Lung (tissue), 12 donors: ENCODE results near the gene ERICH4. TPM values are rescaled to one million over a fixed set of nuclear protein-coding genes. Genes with fewer than 3 reads are reported as not detected.
"Not testable (repeated sequence)": the region's sequence is repeated elsewhere in the genome, so short reads cannot be mapped to it uniquely, and the experiment has no call there.

Source experiments
- ATAC-seq: fragments of 200-7000 bp; cut with Tn5 transposase; one replicate; pipeline ENCODE4 v1.9.1; 2020; ENCODE audit warnings: moderate number of reproducible peaks; ENCODE audit not compliant: insufficient read depth, low FRiP score
- DNase-seq, 3 donors: peaks; one replicate each; pipeline ENCODE4 v3.0.0-alpha.2; 2013 to 2017
- H3K27ac ChIP-seq, 2 donors: one replicate each; pipeline ENCODE4 v1.5.1; 2013; ENCODE audit warnings: mild to moderate bottlenecking in 2 of 2, moderate library complexity in 2 of 2, control low read depth in 1 of 2, inconsistent platforms in 1 of 2, low read depth in 1 of 2, low read length in 1 of 2
- H3K27me3 ChIP-seq, 3 donors: one replicate each; pipeline ENCODE4 v1.5.1; 2013; ENCODE audit warnings: low read length in 2 of 3; ENCODE audit not compliant: control insufficient read depth in 3 of 3, insufficient read depth in 3 of 3
- H3K36me3 ChIP-seq, 4 donors: one replicate each; pipeline ENCODE4 v1.5.1; 2013; ENCODE audit warnings: low read length in 4 of 4, mild to moderate bottlenecking in 1 of 4, moderate library complexity in 1 of 4; ENCODE audit not compliant: control insufficient read depth in 4 of 4, insufficient read depth in 4 of 4
- H3K4me1 ChIP-seq, 5 donors: one replicate each; pipeline ENCODE4 v1.5.1; 2013; ENCODE audit warnings: low read length in 5 of 5, mild to moderate bottlenecking in 2 of 5, moderate library complexity in 1 of 5; ENCODE audit not compliant: control insufficient read depth in 5 of 5, insufficient read depth in 5 of 5
- H3K4me3 ChIP-seq: one replicate; pipeline ENCODE4 v1.5.1; 2013; ENCODE audit warnings: mild to moderate bottlenecking, control low read depth, moderate library complexity
- H3K9ac ChIP-seq, 2 donors: one replicate each; pipeline ENCODE4 v1.5.1; 2013; ENCODE audit warnings: low read length in 2 of 2, control low read depth in 1 of 2; ENCODE audit not compliant: insufficient read depth in 1 of 2
- H3K9me3 ChIP-seq, 4 donors: one replicate each; pipeline ENCODE4 v1.5.1; 2013; ENCODE audit warnings: low read length in 3 of 4, mild to moderate bottlenecking in 1 of 4, moderate library complexity in 1 of 4; ENCODE audit not compliant: control insufficient read depth in 4 of 4, insufficient read depth in 3 of 4
- WGBS, 2 donors: extraction: QIAGEN DNeasy Blood & Tissue Kit; methylation state at CpG; one replicate each; pipeline ENCODE4 v1.1.7; 2013; 5-methylcytosine and 5-hydroxymethylcytosine counted together
- polyA plus RNA-seq, 2 donors: library from polyadenylated mRNA; stranded (reverse); fragments of 200-250 nt; gene quantifications; one replicate each; pipeline ENCODE4 v1.2.1, GENCODE V29; 2013
- total RNA-seq, 2 donors: library from RNA; depleted of rRNA in 1 of 2; stranded (reverse); fragments of >200 nt in 1 of 2; gene quantifications; one replicate each; pipeline ENCODE4 v1.2.1, GENCODE V29; 2014 to 2021
- TF ChIP-seq, protein P1 (sequence below): IDR thresholded peaks from 2 replicates; pipeline ENCODE4 v1.5.1; 2012; ENCODE audit warnings: mild to moderate bottlenecking; ENCODE audit errors: control extremely low read depth, extremely low read depth
- donor health status: control.
- donor health status: control.
- donor health status: Bipolar disorder and iron deficiency.
- donor health status: healthy.
- donor health status: DM: yes; HTN: yes; CAD: no.

ERICH4 gene
- total and polyA plus RNA-seq, 4 donors = 0.16 TPM; not detected in 3

GRCh38 chr19:41434450-41434849, 8.5 kb upstream of the ERICH4 start:
- Histone ChIP-seq H3K4me3 (no peak overlapping the region), H3K4me1 (peaks cover 0 to 8% (median 0%) of the 10 kb centered on the region in 5 donors), H3K27ac (no peak overlapping the region), H3K36me3 (peaks cover 0 to 30% (median 22%) of the 10 kb centered on the region in 4 donors), H3K9ac (no peak overlapping the region), H3K27me3 (no peaks in the 10 kb centered on the region), H3K9me3 (peaks cover 0 to 3% (median 0%) of the 10 kb centered on the region in 4 donors)
- DNase-seq (no peak), ATAC-seq (no peak)
- TF ChIP-seq, protein P1, sequence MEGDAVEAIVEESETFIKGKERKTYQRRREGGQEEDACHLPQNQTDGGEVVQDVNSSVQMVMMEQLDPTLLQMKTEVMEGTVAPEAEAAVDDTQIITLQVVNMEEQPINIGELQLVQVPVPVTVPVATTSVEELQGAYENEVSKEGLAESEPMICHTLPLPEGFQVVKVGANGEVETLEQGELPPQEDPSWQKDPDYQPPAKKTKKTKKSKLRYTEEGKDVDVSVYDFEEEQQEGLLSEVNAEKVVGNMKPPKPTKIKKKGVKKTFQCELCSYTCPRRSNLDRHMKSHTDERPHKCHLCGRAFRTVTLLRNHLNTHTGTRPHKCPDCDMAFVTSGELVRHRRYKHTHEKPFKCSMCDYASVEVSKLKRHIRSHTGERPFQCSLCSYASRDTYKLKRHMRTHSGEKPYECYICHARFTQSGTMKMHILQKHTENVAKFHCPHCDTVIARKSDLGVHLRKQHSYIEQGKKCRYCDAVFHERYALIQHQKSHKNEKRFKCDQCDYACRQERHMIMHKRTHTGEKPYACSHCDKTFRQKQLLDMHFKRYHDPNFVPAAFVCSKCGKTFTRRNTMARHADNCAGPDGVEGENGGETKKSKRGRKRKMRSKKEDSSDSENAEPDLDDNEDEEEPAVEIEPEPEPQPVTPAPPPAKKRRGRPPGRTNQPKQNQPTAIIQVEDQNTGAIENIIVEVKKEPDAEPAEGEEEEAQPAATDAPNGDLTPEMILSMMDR = no peak
- WGBS, 2 donors = 58 to 77% methylated on average over 5 of the region's 5 CpGs

DNA sequence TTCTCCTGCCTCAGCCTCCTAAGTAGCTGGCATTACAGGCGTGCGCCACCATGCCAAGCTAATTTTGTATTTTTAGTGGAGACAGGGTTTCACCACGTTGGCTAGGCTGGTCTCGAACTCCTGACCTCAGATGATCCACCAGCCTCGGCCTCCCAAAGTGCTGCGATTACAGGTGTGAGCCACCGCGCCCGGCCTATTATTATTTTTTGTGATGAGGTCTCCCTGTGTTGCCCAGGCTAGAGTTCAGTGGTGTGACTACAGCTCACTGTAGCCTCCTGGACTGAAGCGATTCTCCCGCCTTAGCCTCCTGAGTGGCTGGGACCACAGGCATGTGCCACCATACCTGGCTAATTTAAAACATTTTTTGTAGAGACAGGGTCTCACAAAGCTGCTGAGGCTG, 7.6 kb upstream of the ERICH4 start:
- not testable (repeated sequence) for H3K9me3 ChIP-seq, DNase-seq, H3K27ac ChIP-seq, H3K4me3 ChIP-seq, H3K4me1 ChIP-seq, H3K9ac ChIP-seq, ATAC-seq, H3K27me3 ChIP-seq
- WGBS, 2 donors = 97 to 98% methylated on average over 11 of the region's 11 CpGs
- peaks cover 0 to 30% (median 22%) of the 10 kb centered on the region in 4 donors for H3K36me3 ChIP-seq

GRCh38 chr19:41435936-41436673, 6.9 kb upstream of the ERICH4 start:
- 95 to 97% methylated on average over 19 of the region's 19 CpGs for WGBS, 2 donors
- DNase-seq (no peak), ATAC-seq (no peak)
- H3K27ac ChIP-seq = no peak overlapping the region
- no peak overlapping the region for H3K4me3 ChIP-seq
- H3K9me3 ChIP-seq = peaks cover 0 to 3% (median 0%) of the 10 kb centered on the region in 4 donors
- H3K27me3 ChIP-seq = no peaks in the 10 kb centered on the region
- TF ChIP-seq, protein P1 = no peak
- H3K4me1 ChIP-seq = peaks cover 0 to 8% (median 0%) of the 10 kb centered on the region in 5 donors
- no peak overlapping the region for H3K9ac ChIP-seq
- peaks cover 0 to 30% (median 22%) of the 10 kb centered on the region in 4 donors for H3K36me3 ChIP-seq

DNA sequence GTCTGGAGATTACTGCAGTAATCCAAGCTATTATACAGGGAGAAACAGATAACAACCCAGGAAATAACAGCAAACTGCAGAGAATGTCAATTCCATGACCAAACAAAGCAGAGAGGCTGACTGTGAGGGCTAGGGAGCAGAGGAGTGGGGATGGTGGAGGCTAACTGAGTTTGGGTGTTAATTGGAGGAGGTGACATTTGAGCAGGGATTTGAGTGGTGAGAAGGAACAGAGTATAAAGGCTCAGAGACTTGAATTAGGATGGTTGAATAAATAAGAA, 6.3 kb upstream of the ERICH4 start:
- no peak overlapping the region for H3K27ac ChIP-seq
- no peak for ATAC-seq
- peaks cover 0 to 29% (median 22%) of the 10 kb centered on the region in 4 donors for H3K36me3 ChIP-seq

More for the DNA sequence above, 6.3 kb upstream of the ERICH4 start:
- Histone ChIP-seq H3K9me3 (peaks cover 0 to 5% (median 0%) of the 10 kb centered on the region in 4 donors), H3K9ac (no peak overlapping the region), H3K4me3 (no peak overlapping the region), H3K27me3 (no peaks in the 10 kb centered on the region), H3K4me1 (peaks cover 0 to 8% (median 0%) of the 10 kb centered on the region in 5 donors)
- TF ChIP-seq, protein P1 = no peak
- DNase-seq = no peak
